NCI-H2196 treated with DMSO at 0.1 percent for 48 hours (cell line): ENCODE results near the gene NEURL1B.

Experiments used
- DNase-seq: peaks from one replicate; lab custom pipeline; 2025; ENCODE audit not compliant: unreplicated experiment; lab: John Stamatoyannopoulos, UW

NEURL1B gene

DNA sequence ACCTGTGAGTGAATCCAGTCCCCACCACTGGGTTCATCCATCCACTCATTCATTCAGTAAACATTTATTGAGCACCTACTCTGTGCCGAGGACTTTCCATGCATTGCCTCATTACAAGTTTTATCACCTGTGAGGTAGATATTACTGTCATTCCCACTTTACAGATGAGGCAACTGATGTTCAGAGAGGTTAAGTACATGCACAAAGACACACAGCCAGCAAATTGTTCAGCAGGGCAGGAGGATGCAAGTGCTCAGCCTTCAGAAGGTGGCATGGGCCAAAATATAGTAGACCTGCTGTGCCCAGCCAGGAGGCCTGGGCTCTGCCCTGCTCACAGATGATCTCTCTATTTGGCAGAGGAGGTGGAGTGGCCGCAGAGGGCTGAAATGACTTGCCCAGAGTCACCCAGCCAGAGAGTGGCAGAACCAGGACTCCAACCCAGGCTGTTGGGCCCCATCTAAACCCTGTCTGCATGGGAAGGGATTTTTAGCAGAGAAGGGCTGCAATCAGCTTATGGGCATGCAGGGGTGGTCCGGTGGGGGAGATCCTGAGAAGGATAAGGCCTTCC is 7.6 kb upstream of the NEURL1B start:
- no peak for DNase-seq

DNA sequence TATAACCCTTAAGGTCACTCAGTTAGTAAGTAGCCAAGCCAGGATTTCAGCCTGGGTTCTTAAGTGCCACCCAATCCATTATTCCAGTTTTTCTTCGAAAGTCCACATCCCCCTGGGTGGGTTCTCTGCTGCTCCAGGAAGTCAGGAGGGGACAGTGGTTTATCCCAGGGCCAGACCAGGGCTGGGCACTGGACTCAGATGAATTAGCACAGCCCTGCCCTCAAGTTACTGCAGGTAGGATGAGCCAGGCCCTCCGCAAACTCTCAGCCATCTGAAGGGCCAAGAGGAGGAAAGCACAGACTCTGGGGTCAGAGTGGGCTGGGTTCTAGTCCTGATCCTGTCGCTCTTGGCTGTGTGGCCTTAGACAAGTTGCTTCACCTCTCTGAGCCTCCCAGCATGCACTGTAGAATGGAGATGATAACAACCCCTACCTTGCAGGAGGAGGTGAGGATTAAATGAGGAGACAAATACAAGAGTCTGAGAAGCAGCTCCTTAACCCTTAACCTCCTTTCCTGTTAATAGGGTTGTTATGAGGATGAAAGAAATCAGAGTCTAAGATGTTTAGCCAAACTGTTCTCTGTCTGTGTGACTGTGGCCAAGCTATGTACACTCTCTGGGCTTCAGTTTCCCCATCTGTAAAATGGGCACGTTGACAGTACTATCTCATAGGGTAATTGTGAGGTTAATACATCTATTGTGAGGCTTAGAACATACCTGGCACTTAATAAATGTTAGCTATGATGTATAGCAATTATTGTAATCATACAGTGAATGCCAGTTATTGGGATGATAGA is 6.8 kb upstream of the NEURL1B start:
- DNase-seq, result no peak

DNA sequence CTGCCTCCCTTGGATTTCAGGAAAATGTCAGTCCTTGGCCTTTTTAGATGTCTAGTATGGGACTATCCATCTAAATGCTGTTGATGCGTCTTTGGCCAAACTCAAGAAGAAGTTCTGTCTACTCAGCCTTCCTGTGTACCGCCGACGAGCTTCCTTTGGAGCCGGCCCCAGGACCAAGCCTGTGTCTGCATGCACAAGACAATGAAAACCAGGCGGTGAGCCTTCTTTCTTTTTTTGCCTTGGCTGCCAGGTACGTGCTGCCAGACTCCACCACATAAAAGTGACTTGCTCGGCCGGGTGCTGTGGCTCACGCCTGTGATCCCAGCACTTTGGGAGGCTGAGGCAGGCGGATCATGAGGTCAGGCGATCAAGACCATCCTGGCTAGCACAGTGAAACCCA is 6.0 kb upstream of the NEURL1B start:
- DNase-seq, result no peak

DNA sequence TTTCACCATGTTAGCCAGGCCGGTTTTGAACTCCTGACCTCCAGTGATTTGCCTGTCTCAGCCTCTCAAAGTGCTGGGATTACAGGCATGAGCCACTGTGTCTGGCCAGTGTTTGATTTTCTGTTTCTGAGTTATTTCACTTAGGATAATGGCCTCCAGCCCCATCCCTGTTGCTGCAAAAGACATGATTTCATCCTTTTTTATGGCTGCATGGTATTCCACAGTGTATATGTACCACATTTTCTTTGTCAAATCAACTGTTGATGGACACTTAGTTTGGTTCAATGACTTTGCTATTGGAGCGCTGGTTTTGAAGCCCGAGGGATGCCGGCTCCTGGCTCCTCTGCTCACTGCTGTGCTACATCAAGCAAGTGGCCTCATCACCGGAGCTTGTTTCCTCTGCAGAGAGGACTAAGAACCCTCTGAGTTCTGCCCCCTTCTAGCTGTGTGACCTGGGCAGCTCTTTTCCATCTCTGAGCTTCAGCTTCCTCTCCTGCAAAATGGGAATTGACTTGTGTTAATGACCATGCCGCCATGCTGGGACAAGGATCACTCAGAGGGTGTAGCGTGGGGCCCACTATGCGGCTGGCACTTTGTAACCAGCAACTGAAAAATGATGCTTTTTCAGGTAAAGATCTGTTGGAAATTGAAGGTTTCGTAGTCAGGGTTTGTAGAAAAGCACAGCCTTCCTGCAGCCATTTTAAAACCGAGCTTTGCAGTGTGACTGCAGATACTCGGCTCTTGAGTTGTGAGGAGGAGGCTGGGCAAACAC is 4.6 kb upstream of the NEURL1B start:
- DNase-seq, result no peak

DNA sequence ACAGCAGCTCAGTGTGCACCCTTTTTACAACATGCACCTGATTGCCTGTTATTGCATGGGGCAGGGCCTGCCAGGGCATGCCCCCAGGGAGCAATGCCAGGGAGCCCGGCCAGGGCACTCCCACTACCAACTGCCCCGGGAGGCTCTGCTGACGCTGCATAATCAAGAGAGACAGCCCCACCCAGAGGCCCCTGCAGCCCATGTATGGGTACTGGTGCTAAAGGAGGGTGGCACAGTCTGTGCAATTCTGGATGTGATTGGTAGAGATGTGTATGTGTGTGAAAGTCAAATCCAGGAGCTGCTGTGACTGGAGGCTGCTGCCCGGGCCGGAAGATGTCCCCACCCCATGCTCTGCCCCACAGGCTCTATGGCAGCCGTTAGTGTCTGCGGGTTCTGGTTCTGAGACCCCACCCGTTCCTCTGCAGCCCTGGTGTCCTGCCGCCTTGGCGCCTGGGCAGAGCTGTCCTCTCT is 3.9 kb upstream of the NEURL1B start:
- DNase-seq, result peak; percentile 99

DNA sequence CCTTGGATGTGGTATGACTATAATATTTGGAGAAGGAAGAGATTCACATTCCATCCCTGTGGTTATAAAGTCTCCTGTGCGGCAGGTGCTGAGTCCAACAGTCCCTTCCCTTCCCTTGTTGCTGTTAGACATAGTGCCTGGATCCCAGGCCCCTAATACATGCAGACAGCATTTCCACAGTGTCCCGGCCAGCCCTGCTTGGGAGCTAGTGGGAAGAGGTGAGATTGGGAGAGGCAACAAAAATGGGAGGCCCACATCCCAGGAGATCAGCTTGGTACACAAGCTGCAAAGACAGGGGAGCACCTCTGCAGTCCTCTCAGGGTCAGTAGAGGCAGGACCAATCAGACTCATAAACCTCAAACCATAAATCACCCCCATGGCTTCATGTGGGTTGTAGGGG is 3.3 kb upstream of the NEURL1B start:
- no peak for DNase-seq

DNA sequence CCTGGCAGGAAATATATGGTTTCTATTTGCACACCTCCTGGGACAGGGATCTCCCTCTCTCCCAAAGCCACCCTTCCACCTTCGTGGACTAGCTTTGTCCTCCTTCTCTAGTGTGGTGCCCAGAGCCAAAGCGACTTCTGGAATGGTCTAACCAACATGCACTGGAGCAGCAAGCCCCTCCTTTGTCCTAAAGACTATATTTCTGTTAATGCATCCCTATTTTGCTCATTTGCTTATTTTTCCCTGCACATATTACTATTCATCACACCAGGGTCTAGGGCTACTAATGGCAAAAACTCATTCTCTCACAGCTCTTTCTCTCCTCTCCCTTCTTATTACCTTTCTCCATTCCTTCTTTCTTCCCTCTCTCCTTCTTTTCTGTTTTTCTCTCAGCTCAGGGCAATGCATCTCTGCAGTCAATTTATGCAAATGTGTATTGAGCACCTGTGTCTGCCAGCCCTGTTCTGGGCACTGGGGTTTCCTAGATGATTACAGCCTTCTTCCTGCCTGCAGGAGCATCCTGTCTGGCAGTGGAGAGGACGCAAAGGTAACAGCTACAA is 2.8 kb upstream of the NEURL1B start:
- no peak for DNase-seq

DNA sequence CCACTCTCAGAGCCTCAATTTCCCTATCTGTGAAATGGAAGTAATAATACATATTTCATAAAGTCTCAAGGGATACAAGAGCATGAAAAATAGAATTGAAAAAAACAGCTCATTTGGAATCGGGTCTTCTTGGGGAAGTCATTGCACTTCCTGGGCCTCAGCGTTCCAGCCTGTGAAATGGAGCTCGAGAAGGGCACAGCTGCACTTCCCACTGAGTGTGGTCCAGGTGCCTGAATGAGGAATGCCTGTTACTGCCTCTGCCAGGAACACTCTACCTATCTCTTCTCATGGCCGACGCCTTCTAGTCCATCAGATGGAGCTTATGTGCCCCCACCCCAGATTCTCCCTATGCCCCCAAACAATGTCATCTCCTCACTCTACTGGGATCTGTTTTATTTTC is 924 bp upstream of the NEURL1B start:
- DNase-seq, result no peak

DNA sequence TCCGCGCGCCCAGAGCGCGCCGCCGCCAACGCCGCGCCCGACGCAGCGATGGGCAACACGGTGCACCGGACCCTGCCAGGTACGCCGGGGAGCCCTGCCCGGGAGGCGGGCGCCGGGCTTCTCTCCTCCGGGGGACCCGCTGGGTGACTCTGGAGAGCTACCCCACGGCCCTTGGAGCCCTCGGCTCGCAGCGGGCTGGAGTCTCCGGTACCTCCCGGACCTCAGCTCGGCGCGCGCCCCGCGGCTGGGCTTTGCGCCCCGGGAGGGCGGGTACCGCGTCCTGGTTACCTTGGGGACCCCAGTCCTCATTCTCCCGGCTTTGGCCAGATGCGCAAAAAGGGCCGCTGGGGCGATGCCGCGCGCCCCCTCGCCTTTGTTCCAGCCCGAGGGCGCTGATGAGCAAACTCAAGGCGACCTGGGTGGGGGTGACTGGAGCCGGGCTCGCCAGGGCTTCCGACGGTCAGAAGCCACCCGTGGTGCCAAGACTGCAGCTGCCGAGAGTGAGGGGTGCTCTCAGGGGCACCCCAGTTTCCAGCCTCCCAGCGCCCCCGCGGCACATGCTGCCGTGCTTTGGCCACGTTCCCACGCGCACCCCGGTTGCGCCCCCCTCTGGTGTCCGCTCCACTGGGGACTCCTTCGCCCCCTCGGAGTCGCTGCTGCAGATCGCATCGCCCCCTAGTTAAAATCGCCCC is 442 bp downstream of the NEURL1B start:
- DNase-seq, result no peak

DNA sequence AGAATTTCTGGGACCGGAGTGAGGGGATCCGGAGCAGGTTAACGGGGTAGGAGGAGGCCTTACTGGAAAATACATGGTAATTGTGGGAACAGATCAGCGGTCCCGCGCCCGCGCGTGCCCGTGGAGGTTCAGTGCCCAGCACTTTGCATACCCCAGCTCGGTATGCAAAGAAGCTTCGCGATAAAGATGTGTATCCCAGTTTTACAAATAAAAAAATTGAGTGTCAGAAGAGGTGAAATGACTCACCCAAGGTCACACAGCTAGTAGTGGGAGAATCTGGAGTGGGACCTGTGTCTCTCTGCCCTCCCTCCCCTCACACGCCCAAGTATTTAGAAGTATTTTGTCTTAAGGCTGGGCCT is 967 bp downstream of the NEURL1B start:
- no peak for DNase-seq

DNA sequence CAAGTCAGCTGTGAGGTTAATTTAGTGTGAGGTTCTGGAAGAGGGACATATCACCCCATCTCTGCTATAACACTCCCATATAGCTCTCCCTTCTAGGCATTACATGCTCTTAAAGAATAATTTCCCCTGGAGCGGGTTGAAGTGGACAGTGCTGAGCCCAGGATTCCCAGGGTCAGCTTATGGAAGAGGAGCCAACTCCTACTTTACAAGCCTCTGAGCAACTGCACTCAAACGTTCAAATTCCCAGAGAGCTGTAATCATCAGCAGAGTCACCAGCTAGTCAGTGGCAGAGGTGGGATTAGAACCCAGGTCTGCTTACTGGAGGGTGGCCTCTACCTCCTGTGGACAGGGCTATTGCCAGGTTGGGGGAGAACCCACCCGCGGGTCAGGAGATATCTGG is 1.4 kb downstream of the NEURL1B start:
- DNase-seq, result no peak

DNA sequence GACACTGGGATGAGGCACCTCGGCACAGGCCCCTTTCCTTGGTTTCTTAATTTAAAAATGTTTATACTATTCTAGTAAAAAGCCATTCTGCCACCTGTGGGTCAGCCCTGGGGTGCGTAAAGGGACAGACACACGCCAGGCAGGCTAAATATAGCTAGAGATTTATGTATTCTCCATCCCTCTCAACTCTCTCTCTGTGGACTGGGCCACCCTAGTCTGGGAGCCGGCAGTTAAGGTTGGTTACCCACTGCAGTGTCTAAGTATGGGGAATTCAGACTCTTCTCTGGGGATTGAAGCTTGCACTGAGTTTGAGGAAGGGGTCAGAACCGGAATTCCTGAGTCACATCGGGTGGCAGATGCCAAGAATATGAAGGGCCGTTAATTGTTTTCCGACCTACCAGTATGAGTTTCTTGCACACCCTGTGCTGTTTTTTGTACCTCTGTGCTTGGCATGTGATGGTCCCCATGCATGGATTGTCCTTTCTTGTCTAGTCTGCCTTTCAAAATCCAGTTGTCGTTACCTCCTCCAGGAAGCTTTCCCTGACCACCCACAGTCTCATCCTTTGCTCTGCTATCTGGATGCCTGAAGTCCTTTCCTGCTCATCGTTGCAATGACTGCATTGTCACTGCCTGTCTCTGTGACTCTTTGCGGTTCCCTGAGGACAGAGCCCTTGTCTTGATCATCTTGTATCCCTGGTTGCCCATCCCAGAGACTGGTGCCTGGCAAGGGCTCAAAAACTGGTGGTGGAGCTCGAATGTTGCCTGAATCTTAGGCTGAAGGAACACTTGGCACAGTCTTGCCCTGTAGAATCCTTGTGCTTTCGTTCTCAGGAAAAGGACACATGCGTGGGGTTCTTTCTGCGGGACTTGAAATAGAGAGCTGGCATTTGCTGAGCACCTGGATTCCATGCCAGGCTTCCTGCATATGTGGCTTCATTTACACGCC is 2.1 kb downstream of the NEURL1B start:
- no peak for DNase-seq

DNA sequence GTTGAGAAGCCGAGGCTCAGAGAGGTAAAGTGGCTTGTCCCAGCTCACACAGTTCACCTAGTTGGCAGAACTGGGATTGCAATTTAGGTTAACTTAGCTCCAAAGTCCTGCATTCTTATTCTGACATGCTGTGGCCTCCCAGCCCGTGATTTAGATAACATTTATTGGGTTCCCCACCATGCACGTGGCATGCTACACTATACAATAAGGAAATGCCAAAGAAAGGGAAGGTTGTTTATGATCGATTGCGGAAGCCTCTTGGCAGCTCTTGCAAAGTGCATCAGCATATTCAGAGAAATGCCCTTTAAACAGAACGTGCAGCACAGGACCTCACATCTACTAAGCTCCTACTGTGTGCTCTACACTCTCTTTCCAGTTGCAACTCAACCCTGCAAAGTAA is 3.2 kb downstream of the NEURL1B start:
- DNase-seq, result no peak

DNA sequence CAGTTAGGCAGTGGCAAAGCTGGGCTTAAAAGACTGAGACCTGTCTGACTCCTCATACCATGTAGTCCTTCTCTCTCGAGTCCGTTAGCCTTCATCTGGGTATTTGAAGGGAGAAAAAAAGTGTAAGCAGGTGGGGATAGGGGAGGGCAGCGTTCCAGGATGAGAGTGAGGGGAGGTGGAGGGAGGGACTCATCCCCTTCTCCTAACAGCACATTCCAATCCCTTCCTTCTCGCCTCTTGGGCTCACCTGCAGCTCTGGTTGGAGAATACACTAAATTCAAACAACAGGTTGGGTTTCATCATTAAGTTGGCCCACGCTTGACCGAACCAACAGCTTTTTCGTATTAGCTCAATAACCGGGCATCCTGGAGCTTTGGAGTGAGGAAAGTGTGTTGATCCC is 3.6 kb downstream of the NEURL1B start:
- DNase-seq, result no peak

DNA sequence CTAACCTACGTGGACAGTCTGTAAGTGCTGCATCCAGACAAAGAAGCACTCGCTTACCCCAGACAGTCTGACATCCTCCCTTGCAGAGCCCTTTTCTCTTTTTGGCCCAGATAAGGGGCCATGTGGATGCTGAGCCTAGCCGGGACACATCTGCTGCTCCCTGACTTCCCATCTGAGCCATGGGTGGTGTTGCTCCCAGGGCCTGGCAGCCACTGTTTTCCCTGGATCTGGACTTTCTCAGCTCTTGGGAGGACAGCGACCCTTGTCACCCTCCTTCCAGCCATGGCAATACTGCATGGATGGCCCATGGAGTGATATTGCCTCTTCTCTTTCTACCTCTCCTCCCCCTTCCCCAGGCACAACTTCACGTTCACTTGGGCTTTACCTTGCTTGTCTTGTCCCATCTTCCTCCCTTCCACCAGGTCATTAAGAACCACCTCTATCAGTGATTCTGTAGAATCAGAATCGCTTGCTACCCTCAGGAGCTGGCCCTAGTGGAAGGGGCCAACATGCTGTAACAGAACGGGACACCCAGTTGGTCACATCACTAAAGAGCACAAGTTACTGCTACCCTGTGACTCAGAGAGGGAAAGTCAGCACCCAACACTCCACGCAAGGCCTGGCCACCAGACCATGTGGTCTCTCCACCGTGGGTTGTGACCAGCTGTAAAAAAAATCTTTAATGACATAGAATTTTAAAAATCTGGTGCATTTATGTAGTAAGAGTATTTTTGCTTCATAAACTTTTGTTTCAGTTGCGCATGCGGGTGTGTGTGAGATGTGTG is 4.4 kb downstream of the NEURL1B start:
- no peak for DNase-seq

DNA sequence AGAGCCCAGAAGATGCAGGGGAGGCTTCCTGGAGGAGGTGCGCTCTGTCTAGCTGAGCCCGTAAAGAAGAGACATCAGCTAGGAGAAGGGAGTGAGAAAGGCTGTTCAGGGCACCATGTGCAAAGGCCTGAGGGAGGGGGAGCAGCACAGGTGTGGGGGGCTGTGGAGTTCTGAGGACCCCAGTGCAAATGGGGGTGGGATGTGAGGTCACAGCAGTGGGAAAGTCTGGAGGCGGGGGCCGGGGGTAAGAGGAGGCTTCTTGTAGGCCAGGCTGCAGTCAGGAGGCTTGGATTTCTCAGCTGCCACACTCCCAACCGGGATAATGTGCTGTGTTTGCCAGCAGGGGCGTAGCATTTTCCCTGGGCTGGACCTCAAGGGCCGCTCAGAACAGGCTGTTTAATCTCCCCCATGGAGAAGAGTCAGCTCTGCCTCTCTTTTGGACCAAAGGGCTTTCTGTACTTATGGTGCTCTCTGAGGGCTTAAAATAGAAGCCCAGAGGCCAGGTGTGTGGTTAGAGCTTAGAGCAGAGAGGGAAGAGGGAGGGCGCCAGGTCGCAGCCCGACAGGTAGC is 5.7 kb downstream of the NEURL1B start:
- peak; percentile 58 for DNase-seq

DNA sequence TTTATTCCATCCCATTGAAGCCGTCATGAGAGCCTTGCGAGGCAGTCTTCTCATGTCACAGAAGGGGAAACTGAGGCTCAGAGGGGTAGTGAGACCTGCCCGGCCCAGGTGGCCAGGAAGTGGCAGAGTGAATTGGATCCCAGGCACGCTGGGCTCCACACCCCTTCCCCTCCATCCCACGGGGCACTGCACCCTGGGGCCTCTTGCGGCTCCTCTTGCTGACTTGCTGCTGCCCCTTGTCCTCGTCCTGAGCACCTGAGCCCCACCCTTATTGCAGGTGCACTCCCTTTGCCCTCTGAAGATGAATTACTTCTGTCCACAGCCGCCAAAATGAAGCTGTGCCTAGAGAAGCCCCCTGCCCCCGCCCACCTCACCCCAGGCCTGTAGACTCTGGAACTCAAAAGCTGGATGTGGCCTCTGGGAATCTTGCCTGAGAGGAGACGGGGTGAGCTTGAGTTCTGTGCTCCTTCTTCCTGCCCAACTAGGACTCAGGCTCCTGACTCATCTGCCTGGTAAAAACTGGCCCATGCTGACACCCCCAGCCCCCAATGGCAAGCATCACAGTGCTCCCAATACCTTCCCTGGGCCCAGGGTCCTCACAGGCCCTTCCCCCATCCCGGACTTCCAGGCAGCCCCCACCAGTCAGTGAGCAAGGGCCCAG is 6.4 kb downstream of the NEURL1B start:
- DNase-seq, result no peak

DNA sequence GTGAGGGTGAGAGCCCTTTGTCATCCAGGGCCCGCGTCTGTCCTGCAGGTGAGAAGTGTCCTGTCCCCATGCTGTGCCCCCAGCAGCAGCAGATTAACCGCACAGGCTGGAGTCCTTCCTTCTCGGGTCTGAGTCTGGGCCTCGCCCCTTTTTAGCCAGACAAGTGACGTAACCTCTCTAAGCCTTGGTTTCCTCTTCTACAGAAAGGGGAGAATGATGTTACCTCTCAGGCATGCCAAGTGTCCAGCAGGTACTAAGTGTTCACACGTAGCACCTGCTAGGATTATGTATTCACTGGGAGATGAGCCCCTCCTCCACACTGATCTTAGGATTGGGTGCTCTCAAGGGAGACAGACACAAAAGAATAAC is 6.9 kb downstream of the NEURL1B start:
- peak; percentile 92 for DNase-seq

DNA sequence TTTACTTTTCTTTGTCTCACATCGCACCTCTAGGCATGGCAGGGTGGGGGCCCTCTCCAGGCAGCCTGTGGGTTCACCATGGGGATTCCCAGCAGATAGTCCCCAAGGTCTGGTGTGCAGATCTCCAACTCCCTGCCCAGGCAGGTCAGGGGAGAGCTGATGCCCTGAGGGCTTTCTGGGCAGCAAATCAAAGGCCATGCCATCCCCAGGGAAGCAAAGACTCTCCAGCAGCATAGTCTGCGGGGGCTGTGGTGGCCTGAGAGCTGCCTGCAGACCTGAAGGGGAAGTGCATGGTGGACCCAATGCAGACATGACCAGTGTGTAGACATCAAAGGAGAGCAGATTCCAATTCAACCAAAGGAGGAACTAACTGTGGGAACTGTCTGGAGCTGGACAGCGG is 7.7 kb downstream of the NEURL1B start:
- no peak for DNase-seq
